ENCODE data around the gene TCHHL1. TPM values are rescaled to one million over a fixed set of nuclear protein-coding genes. Genes with fewer than 3 reads are reported as not detected.

Gene TCHHL1
- polyA plus RNA-seq, 1 donor from 2014 or later, result not detected

DNA sequence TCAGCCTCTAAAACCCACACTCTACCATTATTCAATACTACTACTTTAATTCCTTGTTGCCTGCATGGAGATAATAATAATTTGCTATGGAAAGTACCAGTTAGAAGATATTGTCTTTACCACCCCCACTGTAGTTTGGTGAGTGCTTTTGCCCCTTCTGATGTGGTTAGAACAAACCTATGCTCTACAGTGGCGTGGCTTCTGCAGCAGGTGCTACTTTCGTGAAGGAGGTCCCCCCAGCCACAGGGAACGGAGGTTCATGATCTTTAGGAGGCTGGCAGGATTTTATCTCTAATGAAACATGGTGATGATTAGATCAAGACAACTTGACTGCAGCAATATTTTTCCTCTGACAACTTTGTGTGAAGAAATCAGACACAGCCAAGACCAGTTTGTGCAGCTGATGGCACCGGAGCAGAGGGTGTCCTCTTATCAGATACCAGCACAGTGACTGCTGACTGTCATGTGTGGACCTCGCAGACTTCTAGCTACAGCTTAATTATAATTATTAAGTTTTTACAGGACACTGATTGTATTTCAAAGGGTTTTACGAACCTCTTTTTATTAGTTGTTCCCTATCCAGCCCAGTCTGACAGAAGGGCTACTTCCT is 37.1 kb upstream of the TCHHL1 start:
- Histone ChIP-seq H3K27ac (ENCODE audit: low read length) (no peak overlapping the region), H4K20me1 (ENCODE audit: insufficient read depth) (no peaks in the 10 kb centered on the region), H2AFZ (ENCODE audit: low read depth, low read length) (no peak overlapping the region), H3K36me3 (ENCODE audit: insufficient read depth, low read length) (no peaks in the 10 kb centered on the region), H3K4me3 (ENCODE audit: low read length) (no peak overlapping the region), H3K9ac (ENCODE audit: low read length) (no peak overlapping the region), H3K9me2 (ENCODE audit: insufficient read depth, low read length) (no peaks in the 10 kb centered on the region), H3K4me2 (ENCODE audit: low read length) (no peak overlapping the region), H3F3A (ENCODE audit: insufficient read depth, low read length, poor library complexity, severe bottlenecking) (no peaks in the 10 kb centered on the region), H3K79me2 (replicated peaks; ENCODE audit: insufficient read depth, low read length) (no peaks in the 10 kb centered on the region), H3K9me3 (ENCODE audit: low read length) (no peaks in the 10 kb centered on the region), H3K27me3 (ENCODE audit: insufficient read depth, low read depth, low read length) (no peaks in the 10 kb centered on the region)
- no peak for TF ChIP-seq MXI1 (conservative IDR thresholded peaks at IDR 0.05; ENCODE audit: poor library complexity, severe bottlenecking)
- no peak for TF ChIP-seq POLR2AphosphoS5 (IDR thresholded peaks at IDR 0.05)
- no peak for TF ChIP-seq RAD21 (conservative IDR thresholded peaks at IDR 0.05)
- TF ChIP-seq, protein P1, sequence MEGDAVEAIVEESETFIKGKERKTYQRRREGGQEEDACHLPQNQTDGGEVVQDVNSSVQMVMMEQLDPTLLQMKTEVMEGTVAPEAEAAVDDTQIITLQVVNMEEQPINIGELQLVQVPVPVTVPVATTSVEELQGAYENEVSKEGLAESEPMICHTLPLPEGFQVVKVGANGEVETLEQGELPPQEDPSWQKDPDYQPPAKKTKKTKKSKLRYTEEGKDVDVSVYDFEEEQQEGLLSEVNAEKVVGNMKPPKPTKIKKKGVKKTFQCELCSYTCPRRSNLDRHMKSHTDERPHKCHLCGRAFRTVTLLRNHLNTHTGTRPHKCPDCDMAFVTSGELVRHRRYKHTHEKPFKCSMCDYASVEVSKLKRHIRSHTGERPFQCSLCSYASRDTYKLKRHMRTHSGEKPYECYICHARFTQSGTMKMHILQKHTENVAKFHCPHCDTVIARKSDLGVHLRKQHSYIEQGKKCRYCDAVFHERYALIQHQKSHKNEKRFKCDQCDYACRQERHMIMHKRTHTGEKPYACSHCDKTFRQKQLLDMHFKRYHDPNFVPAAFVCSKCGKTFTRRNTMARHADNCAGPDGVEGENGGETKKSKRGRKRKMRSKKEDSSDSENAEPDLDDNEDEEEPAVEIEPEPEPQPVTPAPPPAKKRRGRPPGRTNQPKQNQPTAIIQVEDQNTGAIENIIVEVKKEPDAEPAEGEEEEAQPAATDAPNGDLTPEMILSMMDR (IDR thresholded peaks at IDR 0.05; ENCODE audit: poor library complexity, severe bottlenecking), result no peak
- TF ChIP-seq REST (IDR thresholded peaks at IDR 0.05; ENCODE audit: borderline replicate concordance), result no peak
- TF ChIP-seq EZH2 (IDR thresholded peaks at IDR 0.05; ENCODE audit: borderline replicate concordance, insufficient read depth, low read length, poor library complexity, severe bottlenecking), result no peak
- no peak for TF ChIP-seq TAF1 (IDR thresholded peaks at IDR 0.05; ENCODE audit: low read depth)
- TF ChIP-seq EP300 (conservative IDR thresholded peaks at IDR 0.05; ENCODE audit: poor library complexity, severe bottlenecking), result no peak
- TF ChIP-seq SMC3 (conservative IDR thresholded peaks at IDR 0.05; ENCODE audit: poor library complexity), result no peak

GRCh38 chr1:152118915-152119314 is 30.1 kb upstream of the TCHHL1 start:
- no peaks in the 10 kb centered on the region for H3F3A ChIP-seq (ENCODE audit: insufficient read depth, low read length, poor library complexity, severe bottlenecking)
- no peak overlapping the region for H3K4me3 ChIP-seq (ENCODE audit: low read length)
- no peaks in the 10 kb centered on the region for H3K79me2 ChIP-seq (replicated peaks; ENCODE audit: insufficient read depth, low read length)
- H3K9ac ChIP-seq (ENCODE audit: low read length), result no peak overlapping the region
- H3K27me3 ChIP-seq (ENCODE audit: insufficient read depth, low read depth, low read length), result peaks cover 13% of the 10 kb centered on the region
- H2AFZ ChIP-seq (ENCODE audit: low read depth, low read length), result no peak overlapping the region
- no peaks in the 10 kb centered on the region for H4K20me1 ChIP-seq (ENCODE audit: insufficient read depth)
- H3K9me2 ChIP-seq (ENCODE audit: insufficient read depth, low read length), result no peaks in the 10 kb centered on the region
- TF ChIP-seq RAD21 (conservative IDR thresholded peaks at IDR 0.05) (no peak), SMC3 (conservative IDR thresholded peaks at IDR 0.05; ENCODE audit: poor library complexity) (no peak), TAF1 (IDR thresholded peaks at IDR 0.05; ENCODE audit: low read depth) (no peak), MXI1 (conservative IDR thresholded peaks at IDR 0.05; ENCODE audit: poor library complexity, severe bottlenecking) (no peak), POLR2AphosphoS5 (IDR thresholded peaks at IDR 0.05) (no peak), EP300 (conservative IDR thresholded peaks at IDR 0.05; ENCODE audit: poor library complexity, severe bottlenecking) (no peak), EZH2 (IDR thresholded peaks at IDR 0.05; ENCODE audit: borderline replicate concordance, insufficient read depth, low read length, poor library complexity, severe bottlenecking) (no peak), REST (IDR thresholded peaks at IDR 0.05; ENCODE audit: borderline replicate concordance) (no peak)
- TF ChIP-seq, protein P1 (IDR thresholded peaks at IDR 0.05; ENCODE audit: poor library complexity, severe bottlenecking), result no peak
- no peak overlapping the region for H3K4me2 ChIP-seq (ENCODE audit: low read length)
- no peaks in the 10 kb centered on the region for H3K9me3 ChIP-seq (ENCODE audit: low read length)
- H3K27ac ChIP-seq (ENCODE audit: low read length), result no peak overlapping the region
- no peaks in the 10 kb centered on the region for H3K36me3 ChIP-seq (ENCODE audit: insufficient read depth, low read length)

All from neural cell (in vitro differentiated cells).